PC-3 (cell line): ENCODE results near the gene CMKLR1. TPM values are rescaled to one million over a fixed set of nuclear protein-coding genes. Genes with fewer than 3 reads are reported as not detected.

Experiments
- ATAC-seq: fragments of 200-7000 bp; cut with Tn5 transposase; 2 replicates; pipeline ENCODE4 v1.9.1; 2020; ENCODE audit warnings: mild to moderate bottlenecking, moderate library complexity
- BruUV-seq: library from RNA; stranded (reverse); fragments of 400-500 nt; replicated peaks from 2 replicates; lab custom pipeline; 2021; lab: Mats Ljungman, UMichigan
- CTCF ChIA-PET: fragments of 300-600 bp; sonication (Branson Sonifier 250); formaldehyde crosslinking; loops from one replicate; lab custom pipeline; 2022; ENCODE audit warnings: antibody characterized with exemption; lab: Charles Lee
- POLR2A ChIA-PET: fragments of 300-600 bp; sonication (Branson Sonifier 250); formaldehyde crosslinking; loops from one replicate; lab custom pipeline; 2022; ENCODE audit warnings: antibody characterized with exemption; ENCODE audit not compliant: unreplicated experiment; lab: Charles Lee
- DNase-seq: peaks from one replicate; pipeline ENCODE4 v3.0.0-alpha.2; 2015
- H2AFZ ChIP-seq: fragments of 300-600 bp; sonication (generic); 2 replicates; pipeline ENCODE4 v1.6.0; 2016; ENCODE audit warnings: antibody characterized with exemption, low read length
- H3F3A ChIP-seq: fragments of 300-600 bp; sonication (generic); one replicate; pipeline ENCODE4 v1.6.0; 2017; ENCODE audit warnings: antibody characterized with exemption, low read length, control low read depth, mild to moderate bottlenecking; ENCODE audit not compliant: unreplicated experiment
- H3K27ac ChIP-seq: fragments of 300-600 bp; sonication (generic); 2 replicates; pipeline ENCODE4 v1.5.1; 2016; ENCODE audit warnings: mild to moderate bottlenecking, low read length
- H3K27me3 ChIP-seq: fragments of 300-600 bp; sonication (generic); 2 replicates; pipeline ENCODE4 v1.6.1; 2016; ENCODE audit warnings: low read length, mixed read lengths
- H3K36me3 ChIP-seq: fragments of 300-600 bp; sonication (generic); 2 replicates; pipeline ENCODE4 v1.6.1; 2016; ENCODE audit warnings: low read depth, mixed run types, low read length, mixed read lengths
- H3K4me1 ChIP-seq: fragments of 300-600 bp; sonication (generic); 2 replicates; pipeline ENCODE4 v1.5.1; 2016; ENCODE audit warnings: low read length; ENCODE audit not compliant: insufficient read depth
- H3K4me2 ChIP-seq: fragments of 300-600 bp; sonication (generic); 2 replicates; pipeline ENCODE4 v1.6.0; 2016; ENCODE audit warnings: low read length
- H3K4me3 ChIP-seq: fragments of 300-600 bp; sonication (generic); 2 replicates; pipeline ENCODE4 v1.5.1; 2016; ENCODE audit warnings: mild to moderate bottlenecking, low read length, mixed read lengths
- H3K79me2 ChIP-seq: fragments of 300-600 bp; sonication (generic); 2 replicates; pipeline ENCODE4 v1.6.1; 2017; ENCODE audit warnings: low read length, mixed read lengths
- H3K9ac ChIP-seq: fragments of 300-600 bp; sonication (generic); 2 replicates; pipeline ENCODE4 v1.6.0; 2016; ENCODE audit warnings: mild to moderate bottlenecking, low read length
- H3K9me2 ChIP-seq: fragments of 300-600 bp; sonication (generic); replicated peaks from 2 replicates; pipeline ENCODE4 v1.6.1; 2016; ENCODE audit warnings: mixed run types, low read length, mixed read lengths
- H3K9me3 ChIP-seq: fragments of 300-600 bp; sonication (generic); 2 replicates; pipeline ENCODE4 v1.6.1; 2016; ENCODE audit warnings: low read length, mixed read lengths
- H4K20me1 ChIP-seq: fragments of 300-600 bp; sonication (generic); 2 replicates; pipeline ENCODE4 v1.6.1; 2016; ENCODE audit warnings: low read length, mixed read lengths
- EZH2 ChIP-seq: fragments of 300-600 bp; sonication (generic); IDR thresholded peaks from one replicate; pipeline ENCODE4 v1.6.1; 2017; ENCODE audit warnings: antibody characterized with exemption, mild to moderate bottlenecking, low read length; ENCODE audit not compliant: unreplicated experiment
- EZH2phosphoT487 ChIP-seq: fragments of 300-600 bp; sonication (generic); IDR thresholded peaks from 2 replicates; pipeline ENCODE4 v1.6.1; 2018; ENCODE audit warnings: mild to moderate bottlenecking, antibody characterized with exemption, low read length, borderline replicate concordance
- intact Hi-C: fragments of 100-400 bp; cut with micrococcal nuclease; formaldehyde crosslinking; loops from 2 replicates; pipeline ENCODE4 v1.9.0; 2023
- total RNA-seq: library from RNA; depleted of rRNA; stranded (reverse); fragments of >200 nt; gene quantifications from 2 replicates; pipeline ENCODE4 v1.2.3, GENCODE V29; 2014
- TF ChIP-seq, protein P1 (sequence below): fragments of 300-600 bp; sonication (generic); conservative IDR thresholded peaks from 2 replicates; pipeline ENCODE4 v1.5.1; 2017; ENCODE audit warnings: antibody characterized with exemption, low read depth, mild to moderate bottlenecking, low read length

CMKLR1 gene
- total RNA-seq, 1 experiment from 2014 or later, result not detected

DNA sequence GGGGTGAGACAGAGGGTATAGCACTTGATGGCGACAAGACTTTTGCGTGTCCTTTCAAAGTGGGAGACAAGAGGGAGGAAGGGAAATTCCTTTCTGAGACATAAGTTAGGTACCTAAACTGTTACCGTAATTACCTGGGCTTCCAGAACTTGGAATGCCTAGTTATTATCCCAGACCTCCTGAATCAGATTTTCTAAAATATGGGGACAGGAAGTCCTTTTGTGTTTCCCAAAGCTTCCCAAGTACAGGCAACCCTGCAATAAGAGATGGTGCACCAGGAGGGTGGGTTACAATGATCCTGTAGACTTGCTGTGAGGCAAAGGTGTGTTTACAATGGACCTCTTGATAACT, 83.9 kb downstream of the CMKLR1 start:
- no peaks in the 10 kb centered on the region for H3K36me3 ChIP-seq
- H3K9me2 ChIP-seq, result no peaks in the 10 kb centered on the region; the same call in 1 of the 2 replicates
- intact Hi-C loops, result no loop called here
- no peaks in the 10 kb centered on the region for H3F3A ChIP-seq
- H3K9ac ChIP-seq, result no peak overlapping the region
- ATAC-seq (no peak), DNase-seq (no peak)
- no peak overlapping the region for H2AFZ ChIP-seq
- no peak overlapping the region for H3K4me3 ChIP-seq
- H3K27ac ChIP-seq, result no peak overlapping the region
- CTCF ChIA-PET, result no interaction called here
- POLR2A ChIA-PET, result no interaction called here
- no peaks in the 10 kb centered on the region for H3K79me2 ChIP-seq
- peaks cover 13% of the 10 kb centered on the region for H3K9me3 ChIP-seq
- no peak for TF ChIP-seq EZH2phosphoT487
- TF ChIP-seq EZH2, result no peak
- TF ChIP-seq, protein P1, sequence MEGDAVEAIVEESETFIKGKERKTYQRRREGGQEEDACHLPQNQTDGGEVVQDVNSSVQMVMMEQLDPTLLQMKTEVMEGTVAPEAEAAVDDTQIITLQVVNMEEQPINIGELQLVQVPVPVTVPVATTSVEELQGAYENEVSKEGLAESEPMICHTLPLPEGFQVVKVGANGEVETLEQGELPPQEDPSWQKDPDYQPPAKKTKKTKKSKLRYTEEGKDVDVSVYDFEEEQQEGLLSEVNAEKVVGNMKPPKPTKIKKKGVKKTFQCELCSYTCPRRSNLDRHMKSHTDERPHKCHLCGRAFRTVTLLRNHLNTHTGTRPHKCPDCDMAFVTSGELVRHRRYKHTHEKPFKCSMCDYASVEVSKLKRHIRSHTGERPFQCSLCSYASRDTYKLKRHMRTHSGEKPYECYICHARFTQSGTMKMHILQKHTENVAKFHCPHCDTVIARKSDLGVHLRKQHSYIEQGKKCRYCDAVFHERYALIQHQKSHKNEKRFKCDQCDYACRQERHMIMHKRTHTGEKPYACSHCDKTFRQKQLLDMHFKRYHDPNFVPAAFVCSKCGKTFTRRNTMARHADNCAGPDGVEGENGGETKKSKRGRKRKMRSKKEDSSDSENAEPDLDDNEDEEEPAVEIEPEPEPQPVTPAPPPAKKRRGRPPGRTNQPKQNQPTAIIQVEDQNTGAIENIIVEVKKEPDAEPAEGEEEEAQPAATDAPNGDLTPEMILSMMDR, result no peak
- H3K4me2 ChIP-seq, result no peak overlapping the region
- no TSS peak for BruUV-seq
- H3K4me1 ChIP-seq, result no peaks in the 10 kb centered on the region
- peaks cover 60% of the 10 kb centered on the region for H3K27me3 ChIP-seq
- no peaks in the 10 kb centered on the region for H4K20me1 ChIP-seq

DNA sequence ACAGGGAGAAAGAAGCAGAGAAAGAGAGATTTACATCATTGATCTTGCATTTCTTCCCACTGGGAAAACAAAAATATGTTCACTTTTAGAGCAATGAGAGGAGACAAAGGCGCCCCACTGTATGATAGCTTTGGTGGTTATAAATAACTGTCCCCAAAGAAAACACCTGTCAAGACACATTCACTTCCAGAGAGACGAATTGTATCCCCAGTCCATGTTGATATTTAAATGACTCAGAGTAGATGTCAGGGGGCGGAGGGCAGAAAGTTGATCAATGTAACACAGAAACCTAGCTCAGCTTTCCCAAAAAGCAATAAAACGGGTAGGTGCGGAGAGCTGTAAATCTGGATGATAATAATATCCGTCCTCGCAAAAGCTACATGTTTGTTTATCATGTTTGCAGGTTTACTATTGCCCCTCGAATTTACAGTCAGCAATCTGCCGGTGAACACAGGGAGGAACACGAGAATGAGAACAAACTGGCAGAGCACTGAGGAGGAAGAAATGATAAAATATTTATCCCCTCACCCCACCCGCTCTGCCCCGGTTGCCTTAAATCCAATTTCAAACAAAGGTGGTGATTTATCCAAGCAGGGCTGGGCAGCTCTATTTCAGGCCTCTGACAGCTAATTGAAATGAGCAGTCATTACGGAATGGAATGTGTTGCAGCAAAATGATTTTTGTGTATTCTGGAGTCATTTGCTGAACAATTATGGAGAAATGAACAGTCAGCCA, 84.4 kb downstream of the CMKLR1 start:
- Histone ChIP-seq H3K27me3 (peaks cover 66% of the 10 kb centered on the region), H3K9ac (no peak overlapping the region), H3K4me1 (no peaks in the 10 kb centered on the region), H3K4me3 (no peak overlapping the region), H3K4me2 (no peak overlapping the region), H2AFZ (no peak overlapping the region), H3K27ac (no peak overlapping the region), H3K36me3 (no peaks in the 10 kb centered on the region), H3K9me3 (peaks cover 7% of the 10 kb centered on the region), H3K9me2 (no peaks in the 10 kb centered on the region; the same call in 1 of the 2 replicates), H3K79me2 (no peaks in the 10 kb centered on the region), H4K20me1 (no peaks in the 10 kb centered on the region), H3F3A (no peaks in the 10 kb centered on the region)
- intact Hi-C loops, result no loop called here
- BruUV-seq, result no TSS peak
- POLR2A ChIA-PET, result no interaction called here
- DNase-seq (no peak), ATAC-seq (no peak)
- TF ChIP-seq, protein P1, result no peak
- TF ChIP-seq EZH2, result no peak
- no peak for TF ChIP-seq EZH2phosphoT487
- CTCF ChIA-PET, result no interaction called here

DNA sequence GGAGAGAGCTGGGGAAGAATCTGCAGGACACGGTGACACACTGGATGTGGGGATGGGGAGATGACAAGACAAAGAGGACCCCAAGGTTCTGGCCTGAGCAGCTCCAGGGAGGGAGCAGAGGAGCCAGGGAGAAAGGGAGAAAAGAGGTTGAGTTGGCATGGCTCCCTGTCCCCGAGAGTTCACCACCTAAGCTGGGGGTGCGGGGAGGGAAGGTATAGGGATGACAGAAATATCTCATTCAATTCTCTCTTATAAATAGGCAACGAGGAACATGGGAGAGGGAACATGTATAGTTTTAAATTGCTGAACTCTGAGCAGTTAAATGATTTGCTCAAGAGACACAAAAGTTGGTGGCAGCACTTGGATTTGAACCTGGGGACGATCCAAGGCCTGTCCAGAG, 85.1 kb downstream of the CMKLR1 start:
- BruUV-seq, result no TSS peak
- Histone ChIP-seq H3F3A (no peaks in the 10 kb centered on the region), H3K27me3 (peaks cover 71% of the 10 kb centered on the region), H3K9me3 (peaks cover under 1% of the 10 kb centered on the region; the same call in 1 of the 2 replicates), H3K27ac (no peak overlapping the region), H3K36me3 (no peaks in the 10 kb centered on the region), H3K9me2 (no peaks in the 10 kb centered on the region; the same call in 1 of the 2 replicates), H3K4me2 (no peak overlapping the region), H2AFZ (no peak overlapping the region), H4K20me1 (no peaks in the 10 kb centered on the region), H3K4me3 (no peak overlapping the region), H3K9ac (no peak overlapping the region), H3K79me2 (no peaks in the 10 kb centered on the region), H3K4me1 (no peaks in the 10 kb centered on the region)
- POLR2A ChIA-PET, result no interaction called here
- intact Hi-C loops, result no loop called here
- no peak for TF ChIP-seq EZH2phosphoT487
- ATAC-seq (no peak), DNase-seq (no peak)
- CTCF ChIA-PET, result no interaction called here
